OCI-LY3 (cell line): ENCODE measurements around the gene CSNK1G3.

ENCODE experiments used
- H2AFZ ChIP-seq: fragments of 200-600, 300-600 bp; shearing (Covaris generic); 2 replicates; pipeline ENCODE4 v1.6.0; 2014; ENCODE audit warnings: antibody characterized with exemption, low read depth, low read length
- H3K27ac ChIP-seq: fragments of 200-600, 300-600 bp; sonication (generic); 2 replicates; pipeline ENCODE4 v1.5.1; 2014; ENCODE audit warnings: mild to moderate bottlenecking, low read length, moderate library complexity, mixed read lengths
- H3K27me3 ChIP-seq: fragments of 200-600, 300-600 bp; sonication (generic); 2 replicates; pipeline ENCODE4 v1.6.1; 2014; ENCODE audit warnings: low read depth, low read length, mixed read lengths
- H3K36me3 ChIP-seq: fragments of 200-600, 300-600 bp; sonication (generic); replicated peaks from 2 replicates; pipeline ENCODE3; 2014; ENCODE audit warnings: low read depth, low read length, mixed read lengths
- H3K4me1 ChIP-seq: fragments of 300-600, 200-600 bp; sonication (generic); 2 replicates; pipeline ENCODE4 v1.6.1; 2014; ENCODE audit warnings: low read length, mixed read lengths
- H3K4me2 ChIP-seq: fragments of 200-600, 300-600 bp; sonication (generic); 2 replicates; pipeline ENCODE4 v1.6.1; 2014; ENCODE audit warnings: low read length, mixed read lengths
- H3K4me3 ChIP-seq: fragments of 300-600, 200-600 bp; sonication (generic); 2 replicates; pipeline ENCODE4 v1.5.1; 2014; ENCODE audit warnings: antibody characterized with exemption, mild to moderate bottlenecking, low read length, moderate library complexity
- H3K79me2 ChIP-seq: fragments of 300-600, 200-600 bp; shearing (Covaris generic); 2 replicates; pipeline ENCODE4 v1.6.1; 2014; ENCODE audit warnings: mild to moderate bottlenecking, low read length, mixed read lengths
- H3K9ac ChIP-seq: fragments of 300-600, 200-600 bp; shearing (Covaris generic); 2 replicates; pipeline ENCODE4 v1.6.0; 2014; ENCODE audit warnings: mild to moderate bottlenecking, low read length, moderate library complexity
- H3K9me3 ChIP-seq: fragments of 200-600, 300-600 bp; shearing (Covaris generic); 2 replicates; pipeline ENCODE4 v1.6.1; 2014; ENCODE audit warnings: low read length, mixed read lengths; ENCODE audit not compliant: insufficient read depth
- H4K20me1 ChIP-seq: fragments of 200-600, 300-600 bp; sonication (generic); 2 replicates; pipeline ENCODE4 v1.6.1; 2016; ENCODE audit warnings: low read length, mixed read lengths; ENCODE audit not compliant: insufficient read depth
- CTCF ChIP-seq: fragments of 200-600, 300-600 bp; sonication (generic); IDR thresholded peaks from 2 replicates; pipeline ENCODE4 v1.5.1; 2014; ENCODE audit warnings: antibody characterized with exemption, low read length, low read depth
- EZH2phosphoT487 ChIP-seq: fragments of 200-600 bp; shearing (Covaris generic); IDR thresholded peaks from 2 replicates; pipeline ENCODE4 v1.6.1; 2018; ENCODE audit warnings: antibody characterized with exemption, mixed run types, low read depth

The CSNK1G3 gene

GRCh38 chr5:123496892-123497291 is 15.1 kb upstream of the CSNK1G3 start:
- no peaks in the 10 kb centered on the region for H4K20me1 ChIP-seq
- H2AFZ ChIP-seq, result no peak overlapping the region
- no peaks in the 10 kb centered on the region for H3K9me3 ChIP-seq
- no peaks in the 10 kb centered on the region for H3K36me3 ChIP-seq
- no peaks in the 10 kb centered on the region for H3K4me1 ChIP-seq
- H3K79me2 ChIP-seq, result no peaks in the 10 kb centered on the region
- no peak overlapping the region for H3K27ac ChIP-seq
- TF ChIP-seq EZH2phosphoT487 (no peak), CTCF (no peak)
- H3K27me3 ChIP-seq, result no peaks in the 10 kb centered on the region
- no peak overlapping the region for H3K4me2 ChIP-seq
- H3K9ac ChIP-seq, result no peak overlapping the region
- H3K4me3 ChIP-seq, result no peak overlapping the region

GRCh38 chr5:123500471-123500870 is 11.5 kb upstream of the CSNK1G3 start:
- Histone ChIP-seq H3K36me3 (no peaks in the 10 kb centered on the region), H4K20me1 (no peaks in the 10 kb centered on the region), H3K9me3 (no peaks in the 10 kb centered on the region), H2AFZ (no peak overlapping the region), H3K79me2 (no peaks in the 10 kb centered on the region), H3K4me1 (no peaks in the 10 kb centered on the region), H3K27me3 (0 out of 2 replicates have a peak, but pooled peaks cover 3% of the 10 kb centered on the region), H3K27ac (no peak overlapping the region), H3K9ac (no peak overlapping the region), H3K4me2 (no peak overlapping the region), H3K4me3 (no peak overlapping the region)
- TF ChIP-seq EZH2phosphoT487 (no peak), CTCF (no peak)

- no peak overlapping the region for H2AFZ ChIP-seq
- no peak overlapping the region for H3K4me2 ChIP-seq
- TF ChIP-seq EZH2phosphoT487, result no peak
- TF ChIP-seq CTCF, result no peak
- no peaks in the 10 kb centered on the region for H3K79me2 ChIP-seq
- H3K9ac ChIP-seq, result no peak overlapping the region
- H3K4me3 ChIP-seq, result no peak overlapping the region
- no peaks in the 10 kb centered on the region for H4K20me1 ChIP-seq
- no peaks in the 10 kb centered on the region for H3K36me3 ChIP-seq
- H3K9me3 ChIP-seq, result no peaks in the 10 kb centered on the region
- no peaks in the 10 kb centered on the region for H3K4me1 ChIP-seq
- H3K27me3 ChIP-seq, result 0 out of 2 replicates have a peak, but pooled peaks cover 3% of the 10 kb centered on the region
- H3K27ac ChIP-seq, result no peak overlapping the region
These were observed 9.9 kb upstream of the CSNK1G3 start for GRCh38 chr5:123502120-123502519.

DNA sequence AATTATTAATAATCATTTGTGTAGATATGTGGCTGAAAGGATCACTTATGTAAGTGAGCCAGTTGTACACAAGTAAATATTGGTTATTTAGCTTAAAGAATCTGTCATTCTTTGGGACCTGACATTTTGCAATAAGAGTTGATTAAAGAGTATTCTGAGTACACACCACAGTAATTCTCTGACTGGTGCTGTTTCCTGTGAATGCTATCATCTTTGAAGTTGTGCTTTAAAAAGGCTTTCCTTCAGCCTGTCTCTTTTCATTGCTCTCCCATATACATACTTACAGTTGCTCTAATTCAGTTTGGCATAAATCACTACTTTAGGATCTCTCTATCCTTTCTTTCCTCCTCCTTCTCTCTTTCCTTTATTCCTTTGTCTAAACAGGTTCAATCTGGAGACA is 8.7 kb upstream of the CSNK1G3 start:
- H3K9ac ChIP-seq, result no peak overlapping the region
- H4K20me1 ChIP-seq, result no peaks in the 10 kb centered on the region
- H2AFZ ChIP-seq, result no peak overlapping the region
- H3K79me2 ChIP-seq, result no peaks in the 10 kb centered on the region
- H3K36me3 ChIP-seq, result no peaks in the 10 kb centered on the region
- no peak overlapping the region for H3K4me3 ChIP-seq
- H3K9me3 ChIP-seq, result no peaks in the 10 kb centered on the region
- no peak overlapping the region for H3K27ac ChIP-seq
- H3K4me2 ChIP-seq, result no peak overlapping the region
- TF ChIP-seq CTCF (no peak), EZH2phosphoT487 (no peak)
- 0 out of 2 replicates have a peak, but pooled peaks cover 3% of the 10 kb centered on the region for H3K27me3 ChIP-seq
- no peaks in the 10 kb centered on the region for H3K4me1 ChIP-seq
